Occipital lobe (tissue), 2 donors: Measurements from ENCODE around the gene TMEM82. TPM values are rescaled to one million over a fixed set of nuclear protein-coding genes. Genes with fewer than 3 reads are reported as not detected.

Experiments used
- DNase-seq: peaks from one replicate; lab custom pipeline; 2025; lab: John Stamatoyannopoulos, UW
- total RNA-seq: library from RNA; depleted of rRNA; stranded (reverse); fragments of >200 nt; gene quantifications from one replicate; pipeline ENCODE4 v1.2.3, GENCODE V29; 2014

The TMEM82 gene
- total RNA-seq, 1 donor from 2014 or later = not detected

DNA sequence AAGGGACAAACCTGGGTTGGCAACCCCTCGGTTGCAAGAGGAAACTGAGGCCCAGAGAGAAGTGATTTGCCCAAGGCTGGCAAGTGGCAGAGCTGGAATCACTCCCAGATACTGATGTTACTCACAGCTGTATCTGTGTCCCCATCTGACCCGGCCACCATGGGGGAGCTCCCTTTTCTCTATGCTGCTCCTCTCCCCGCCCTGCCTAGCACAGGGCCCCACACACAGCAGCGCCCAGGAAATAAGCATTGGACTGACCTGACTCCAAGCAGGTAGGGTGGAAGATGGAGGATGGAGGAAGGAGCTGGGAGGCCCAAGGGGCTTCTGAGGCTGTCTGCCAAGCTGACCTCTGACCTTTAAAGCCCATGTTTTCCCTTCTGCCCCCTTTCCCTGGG is 13.3 kb downstream of the TMEM82 start:
- DNase-seq = no peak

DNA sequence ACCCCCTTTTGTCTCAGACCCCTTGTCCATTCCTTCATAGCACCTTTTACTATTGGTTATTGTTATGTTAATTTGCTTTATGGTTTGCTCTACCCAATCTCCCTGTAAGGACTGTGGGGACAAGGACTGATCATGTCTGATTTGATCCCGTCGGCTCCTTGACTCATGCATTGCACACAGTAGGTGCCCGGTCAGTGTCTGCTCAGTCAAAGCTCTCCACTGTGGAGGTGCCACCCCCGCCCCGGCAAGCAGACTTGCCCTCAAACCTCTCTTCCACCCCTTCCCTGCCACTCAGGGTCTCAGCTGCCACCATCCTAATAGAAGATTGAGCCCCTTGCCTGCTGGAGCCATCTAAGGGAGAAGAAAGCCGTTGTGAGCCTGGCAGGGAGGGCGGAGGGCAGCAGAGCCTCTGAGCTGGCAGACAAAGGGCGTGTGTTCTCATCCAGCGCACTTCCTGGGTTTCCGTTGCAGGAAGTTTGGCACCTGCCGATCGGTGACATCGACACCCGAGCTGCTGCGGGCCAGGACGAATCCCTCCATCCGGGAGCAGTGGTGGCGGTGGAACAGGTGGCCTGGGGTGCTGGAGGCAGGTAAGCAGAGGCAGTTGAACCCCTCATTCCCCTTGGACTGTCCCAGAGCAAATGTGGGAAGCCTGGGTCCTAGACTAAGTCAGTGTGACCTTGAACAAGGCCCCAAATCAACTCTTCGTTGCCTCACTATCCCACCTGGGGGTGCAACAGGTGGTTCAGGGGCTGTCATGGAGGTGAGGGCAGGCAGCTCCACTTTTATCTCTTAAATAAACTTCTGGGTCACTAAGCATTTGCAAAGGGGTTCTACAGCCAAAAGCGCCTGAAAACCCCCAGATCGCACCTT is 14.1 kb downstream of the TMEM82 start:
- no peak for DNase-seq

DNA sequence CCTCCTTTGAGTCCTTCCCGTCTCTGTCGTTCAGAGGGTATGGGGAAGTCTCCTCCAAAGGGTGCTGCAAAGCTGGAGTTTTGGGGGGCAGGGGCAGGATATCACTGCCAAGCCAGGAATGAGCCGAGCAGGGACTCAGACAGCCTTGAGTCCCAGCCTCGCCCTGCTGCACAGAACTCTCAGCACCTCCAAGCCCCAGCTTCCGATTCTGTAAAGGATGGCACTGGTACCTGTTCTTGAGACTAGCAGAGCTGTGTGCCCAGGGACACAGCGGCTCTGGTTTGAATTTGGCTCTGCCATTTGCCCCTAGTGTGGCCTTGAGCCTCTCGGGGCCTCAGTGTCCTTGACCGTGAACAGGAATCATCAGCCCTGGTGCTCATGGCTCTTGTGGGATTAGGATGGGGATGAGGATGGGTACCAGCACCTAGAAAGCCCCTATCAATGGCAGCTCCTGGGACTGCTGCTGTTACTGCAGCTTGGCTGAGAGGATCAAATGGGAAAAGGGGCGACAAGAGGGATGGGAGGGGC is 14.8 kb downstream of the TMEM82 start:
- DNase-seq = no peak

DNA sequence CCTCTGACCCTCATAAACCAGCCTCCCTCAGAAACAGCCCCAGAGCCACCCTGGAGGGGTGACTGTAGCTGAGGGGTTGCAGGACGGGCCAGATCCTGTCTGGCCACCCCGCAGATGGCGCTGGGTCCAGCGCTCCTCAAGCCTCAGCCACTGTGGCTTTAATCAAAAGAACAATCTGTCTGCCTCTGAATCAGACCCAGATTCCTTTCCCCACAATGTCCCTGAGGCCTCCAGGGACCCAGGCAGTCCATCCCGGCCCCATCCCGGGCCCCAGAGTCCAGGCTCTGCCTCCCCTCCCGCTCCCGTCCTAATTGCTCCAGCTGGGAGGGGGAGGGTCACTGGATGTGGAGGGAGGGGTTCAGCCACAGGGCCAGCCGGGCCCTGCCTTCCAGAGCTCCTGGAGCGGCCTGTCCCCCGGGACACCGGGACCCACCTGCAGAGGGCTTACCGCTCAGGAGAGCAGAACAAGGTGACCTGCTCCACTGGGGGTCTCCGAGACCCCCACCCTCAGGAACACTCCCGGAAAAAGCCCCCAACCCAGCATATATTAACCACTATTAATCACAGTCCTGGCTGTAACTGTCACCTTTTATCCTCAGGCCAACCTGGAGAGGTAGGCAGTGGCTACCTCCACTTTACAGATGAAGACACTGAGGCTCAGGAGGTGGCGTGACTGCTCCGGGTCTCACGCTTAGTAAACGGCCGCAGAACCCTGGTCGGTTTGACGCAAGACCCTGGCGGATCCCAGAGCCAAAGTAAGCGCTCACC is 15.5 kb downstream of the TMEM82 start:
- no peak for DNase-seq

DNA sequence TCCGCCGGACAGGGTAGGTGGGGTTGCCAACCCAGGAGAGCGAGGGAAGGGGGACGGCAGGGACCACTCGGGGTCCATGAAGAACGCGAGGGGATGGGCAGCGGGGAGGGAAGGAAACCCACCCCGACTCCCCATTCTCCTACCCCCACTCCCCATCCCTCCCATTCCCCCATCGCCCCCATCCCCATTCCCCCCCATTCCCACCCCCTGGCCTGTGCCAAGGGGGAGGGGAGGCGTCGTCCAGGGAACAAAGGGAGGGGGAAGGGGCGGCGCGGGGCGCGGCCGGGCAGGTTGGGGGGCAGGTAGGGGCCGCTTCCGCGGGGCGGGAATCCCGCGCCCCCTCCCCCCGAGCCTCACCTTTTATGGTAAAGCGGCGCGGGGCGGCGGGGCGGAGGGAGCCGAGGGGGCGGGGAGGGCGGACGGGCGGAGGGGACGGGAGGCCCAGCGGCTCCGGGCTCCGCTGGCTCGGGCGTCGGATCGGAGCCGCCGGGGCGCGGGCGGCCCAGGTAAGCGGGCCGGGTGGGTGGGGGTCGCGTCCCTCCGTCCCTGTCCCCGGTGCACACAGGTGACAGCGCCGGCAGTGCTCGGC is 16.1 kb downstream of the TMEM82 start, which contains the start of gene FBLIM1:
Gene FBLIM1, plus strand, starts transcription at position 453 of the 589 bp plus-strand sequence. CDS start 6,189 bp downstream, outside the sequence.
- no peak for DNase-seq

DNA sequence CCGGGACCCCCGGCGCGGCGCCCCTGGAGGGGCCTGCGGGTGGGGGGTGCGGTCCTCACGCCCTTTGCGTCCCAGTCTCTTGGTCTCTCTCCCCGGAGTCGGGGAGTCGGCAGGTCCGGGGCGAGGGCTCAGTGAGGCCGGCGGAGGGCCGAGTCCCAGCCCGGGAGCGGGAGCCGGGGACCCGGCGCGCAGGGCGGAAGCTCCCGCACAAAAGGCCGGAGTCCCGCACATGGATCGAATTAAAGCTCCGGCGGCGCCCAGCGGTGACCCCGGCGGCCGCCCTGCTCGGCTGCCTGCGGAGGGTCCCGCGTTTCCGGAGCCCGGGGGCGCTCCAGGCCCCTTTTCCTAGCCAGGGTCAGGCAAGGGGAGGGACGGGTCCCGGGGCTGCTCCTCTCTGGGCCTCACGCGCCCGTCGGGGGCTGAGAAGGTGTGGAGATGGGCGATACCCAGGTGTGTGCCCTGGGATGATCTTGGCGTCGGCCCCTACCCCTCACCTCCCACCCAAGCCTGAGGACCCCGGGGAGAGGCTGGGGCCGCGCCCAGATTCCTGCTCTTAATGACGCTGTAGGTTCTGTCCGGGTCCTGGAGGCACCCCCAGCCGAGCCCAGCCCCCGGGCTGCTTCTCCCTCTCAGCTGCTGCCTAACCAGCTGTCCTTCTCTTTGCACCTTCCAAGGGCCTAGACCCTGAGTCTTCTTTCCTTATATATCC is 16.8 kb downstream of the TMEM82 start:
- DNase-seq = no peak

DNA sequence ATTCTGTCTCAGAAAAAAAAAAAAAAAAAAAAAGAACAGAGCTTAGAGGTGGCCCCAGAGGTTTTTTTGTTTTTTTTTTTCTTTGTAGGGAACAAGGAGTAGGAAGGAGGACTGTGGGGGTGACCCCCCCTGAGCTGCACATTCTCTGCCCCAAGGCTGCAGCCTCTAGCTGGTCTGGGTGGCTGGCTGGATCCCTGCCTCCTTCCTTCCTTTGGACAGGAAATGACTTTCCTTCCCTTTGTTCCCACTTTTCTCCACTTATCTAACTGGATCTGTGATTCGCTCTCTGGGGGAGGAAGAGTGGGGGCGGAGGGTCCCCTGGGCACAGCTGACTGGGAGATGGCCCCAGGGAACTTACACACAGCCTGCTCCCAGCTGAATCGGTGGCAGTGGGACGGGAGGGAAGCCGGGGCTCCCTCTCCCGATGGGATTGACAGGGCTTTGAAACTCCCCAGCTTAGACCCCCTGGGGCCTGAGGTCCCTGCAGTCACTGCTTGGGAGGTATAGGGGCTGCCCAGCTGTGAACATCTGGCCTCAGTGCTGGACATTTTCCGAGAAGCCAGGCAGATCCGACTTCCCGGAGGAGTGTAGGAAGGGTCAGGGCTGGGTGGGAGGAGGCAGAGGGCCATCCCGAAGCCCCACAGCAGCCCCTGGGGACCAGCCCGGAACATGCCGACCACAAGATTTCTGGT is 18.4 kb downstream of the TMEM82 start:
- no peak for DNase-seq

DNA sequence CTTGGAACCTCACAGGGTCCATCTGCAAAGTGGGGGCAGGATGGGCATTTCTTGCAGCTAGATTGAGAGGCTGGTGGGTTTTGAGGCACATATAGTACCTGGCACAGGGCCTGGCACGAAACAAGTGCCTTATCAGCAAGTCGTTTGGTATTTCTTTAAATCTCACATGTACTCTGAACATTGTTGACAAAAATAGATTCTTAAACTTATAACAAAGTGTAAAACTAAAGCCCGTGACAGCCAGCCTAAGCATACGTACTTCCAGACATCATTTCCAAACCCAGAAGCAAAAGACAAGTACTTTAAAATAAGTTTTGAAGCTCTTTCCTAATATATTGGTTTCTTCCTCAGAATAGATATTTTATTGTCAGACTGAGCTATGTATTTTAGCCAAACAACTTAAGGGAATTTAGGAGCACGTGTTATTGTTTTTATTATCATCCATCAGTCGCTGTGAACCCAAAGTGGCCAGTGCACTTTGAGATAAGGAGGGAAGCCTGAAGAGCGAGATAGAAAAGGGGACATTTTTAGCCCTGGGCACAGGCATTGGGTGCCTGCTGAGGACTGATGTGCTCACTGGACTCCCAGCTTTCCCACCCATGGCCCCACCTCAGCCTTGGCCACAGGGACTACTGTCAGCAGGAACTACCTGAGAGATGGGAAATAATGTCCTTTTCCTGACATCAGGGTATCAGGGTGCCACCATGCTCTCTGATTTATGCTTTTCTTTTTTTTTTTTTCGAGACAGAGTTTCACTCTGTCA is 19.2 kb downstream of the TMEM82 start:
- no peak for DNase-seq

DNA sequence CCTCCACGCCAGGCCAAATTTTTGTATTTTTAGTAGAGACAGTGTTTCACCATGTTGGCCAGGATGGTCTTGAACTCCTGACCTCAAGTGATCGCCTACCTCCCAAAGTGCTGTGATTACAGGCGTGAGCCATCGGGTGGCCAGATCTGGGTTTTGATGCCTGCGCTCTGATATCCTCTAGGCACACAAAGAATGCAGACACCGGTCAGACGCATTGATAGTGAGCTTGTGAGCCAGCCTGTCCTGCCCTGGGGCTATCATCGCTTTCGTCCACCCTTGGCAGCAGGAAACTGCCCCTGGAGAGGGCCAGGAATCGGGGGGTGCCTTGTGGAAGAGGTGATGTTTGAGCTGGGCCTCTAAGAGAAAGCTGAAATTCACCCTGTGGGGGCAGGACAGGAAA is 20.2 kb downstream of the TMEM82 start:
- DNase-seq = no peak

DNA sequence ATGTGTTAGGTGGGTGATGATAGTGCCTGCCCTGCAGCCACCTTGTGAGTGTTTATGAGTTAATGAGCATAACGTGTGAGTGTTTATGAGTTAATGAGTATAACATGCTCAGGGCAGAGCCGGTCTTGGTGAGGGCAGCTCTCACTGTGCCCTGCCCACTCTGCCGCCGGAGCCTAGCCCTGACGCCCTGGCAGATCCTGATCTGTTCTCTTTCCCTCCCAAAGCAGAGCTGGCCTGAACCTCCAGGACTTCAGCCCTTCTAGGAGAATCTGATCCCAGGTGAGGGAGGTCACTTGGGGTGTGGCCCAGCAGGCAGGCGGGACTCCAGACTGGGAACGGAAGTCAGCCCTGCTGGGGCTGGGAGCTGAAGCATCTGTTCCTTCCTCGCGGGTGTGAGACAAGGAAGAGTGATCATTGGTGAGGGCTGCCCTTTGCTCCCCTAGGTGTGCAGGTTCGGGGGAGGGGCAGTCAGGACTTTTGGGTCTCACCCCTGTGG is 22.0 kb downstream of the TMEM82 start:
- DNase-seq = no peak

DNA sequence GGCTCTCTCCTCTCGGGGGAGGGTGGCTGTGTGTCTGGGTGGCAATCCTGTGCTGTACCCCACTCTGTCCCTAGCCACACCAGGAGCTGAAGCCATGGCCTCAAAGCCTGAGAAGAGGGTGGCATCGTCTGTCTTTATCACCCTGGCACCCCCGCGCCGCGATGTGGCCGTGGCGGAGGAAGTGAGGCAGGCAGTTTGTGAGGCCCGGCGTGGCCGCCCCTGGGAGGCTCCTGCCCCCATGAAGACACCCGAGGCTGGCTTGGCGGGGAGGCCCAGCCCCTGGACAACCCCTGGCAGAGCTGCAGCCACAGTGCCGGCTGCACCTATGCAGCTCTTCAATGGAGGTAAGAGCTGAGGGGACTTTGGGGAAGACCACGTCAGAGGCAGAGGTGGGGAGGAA is 22.6 kb downstream of the TMEM82 start:
- DNase-seq = no peak

DNA sequence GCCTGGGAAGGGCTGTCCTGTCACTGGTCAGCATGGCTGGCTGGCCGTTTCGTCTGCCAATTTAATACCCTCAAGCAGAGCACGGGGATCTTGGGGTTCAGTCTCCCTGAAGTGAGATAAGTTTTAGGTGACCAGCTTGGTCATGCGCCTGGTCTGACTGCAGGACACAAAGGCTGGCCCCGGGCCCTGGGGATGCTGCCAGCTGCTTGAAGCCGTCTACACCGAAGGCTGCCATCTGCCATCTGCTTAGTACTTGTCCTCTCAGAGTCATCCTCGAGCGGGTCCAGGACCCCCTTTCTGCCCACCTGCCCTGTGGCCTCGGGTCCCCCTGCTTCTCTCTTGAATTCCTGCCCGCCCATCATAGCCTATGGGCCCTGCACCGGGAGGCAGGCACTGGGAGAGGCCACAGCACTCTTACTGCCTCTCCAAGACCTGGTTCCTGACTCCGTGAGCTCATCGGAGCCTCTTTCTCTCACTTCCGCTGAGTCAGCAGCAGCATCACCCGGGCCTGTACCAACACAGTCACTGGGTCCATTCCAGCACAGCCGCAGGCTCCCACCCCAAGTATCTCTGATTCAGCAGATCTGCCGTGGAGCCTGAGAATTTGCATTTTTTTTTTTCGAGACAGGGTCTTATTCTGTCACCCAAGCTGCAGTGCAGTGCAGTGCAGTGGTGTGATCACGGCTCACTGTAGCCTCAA is 23.3 kb downstream of the TMEM82 start:
- DNase-seq = no peak

DNA sequence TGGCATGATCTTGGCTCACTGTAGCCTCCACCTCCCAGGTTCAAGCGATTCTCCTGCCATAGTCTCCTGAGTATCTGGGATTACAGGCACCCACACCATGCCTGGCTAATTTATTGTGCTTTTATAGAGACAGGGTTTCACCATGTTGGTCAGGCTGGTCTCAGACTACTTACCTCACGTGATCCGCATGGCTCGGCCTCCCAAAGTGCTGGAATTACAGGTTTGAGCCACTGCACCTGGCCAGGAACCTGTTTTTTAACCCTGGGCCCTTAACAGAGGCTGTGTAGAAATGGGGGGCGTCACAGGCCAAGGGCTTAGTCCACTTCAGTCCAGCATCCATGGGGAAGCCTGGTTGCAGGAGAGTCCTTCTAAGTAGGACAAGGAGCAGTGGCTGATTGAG is 25.6 kb downstream of the TMEM82 start:
- DNase-seq = no peak

DNA sequence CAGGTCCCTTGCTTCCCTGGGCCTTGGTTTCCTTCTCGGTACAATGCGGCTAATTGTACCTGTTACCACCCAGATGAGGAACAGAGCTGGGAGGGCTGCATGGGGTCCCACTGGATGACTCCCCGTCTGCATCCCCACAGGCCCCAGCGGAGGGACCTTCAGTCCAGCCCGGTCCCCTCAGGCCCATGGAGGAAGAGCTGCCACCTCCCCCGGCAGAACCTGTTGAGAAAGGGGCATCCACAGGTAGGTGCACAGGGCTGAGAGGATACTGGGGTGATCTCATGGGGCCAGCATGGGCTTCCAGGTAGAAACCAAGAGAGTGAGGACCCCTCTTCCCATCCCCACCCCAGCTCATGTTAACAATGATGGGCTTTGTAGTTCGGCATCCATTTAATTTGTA is 26.1 kb downstream of the TMEM82 start:
- no peak for DNase-seq

DNA sequence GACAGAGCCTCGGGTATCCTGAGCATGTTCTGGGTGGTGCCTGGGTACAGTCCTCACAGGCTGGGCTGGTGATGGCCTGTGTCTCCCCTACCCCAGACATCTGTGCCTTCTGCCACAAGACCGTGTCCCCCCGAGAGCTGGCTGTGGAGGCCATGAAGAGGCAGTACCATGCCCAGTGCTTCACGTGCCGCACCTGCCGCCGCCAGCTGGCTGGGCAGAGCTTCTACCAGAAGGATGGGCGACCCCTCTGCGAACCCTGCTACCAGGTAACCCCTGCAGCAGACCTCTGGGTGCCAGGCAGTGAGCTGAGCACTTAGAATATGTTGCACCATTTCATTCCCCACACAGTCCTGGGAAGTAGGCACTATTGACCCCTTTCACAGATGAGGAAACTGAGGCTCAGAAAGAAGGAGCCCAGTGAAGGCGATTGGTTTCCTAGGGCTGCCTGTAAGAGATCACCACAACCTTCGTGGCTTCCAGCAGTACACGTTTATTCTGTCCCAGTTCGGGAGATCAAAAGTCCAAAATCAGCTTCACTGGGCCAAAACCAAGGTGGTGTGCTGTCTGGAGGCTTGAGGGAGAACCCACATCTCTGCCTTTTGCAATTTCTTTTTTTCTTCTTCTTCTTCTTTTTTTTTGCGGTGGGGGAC is 28.1 kb downstream of the TMEM82 start:
- DNase-seq = no peak

DNA sequence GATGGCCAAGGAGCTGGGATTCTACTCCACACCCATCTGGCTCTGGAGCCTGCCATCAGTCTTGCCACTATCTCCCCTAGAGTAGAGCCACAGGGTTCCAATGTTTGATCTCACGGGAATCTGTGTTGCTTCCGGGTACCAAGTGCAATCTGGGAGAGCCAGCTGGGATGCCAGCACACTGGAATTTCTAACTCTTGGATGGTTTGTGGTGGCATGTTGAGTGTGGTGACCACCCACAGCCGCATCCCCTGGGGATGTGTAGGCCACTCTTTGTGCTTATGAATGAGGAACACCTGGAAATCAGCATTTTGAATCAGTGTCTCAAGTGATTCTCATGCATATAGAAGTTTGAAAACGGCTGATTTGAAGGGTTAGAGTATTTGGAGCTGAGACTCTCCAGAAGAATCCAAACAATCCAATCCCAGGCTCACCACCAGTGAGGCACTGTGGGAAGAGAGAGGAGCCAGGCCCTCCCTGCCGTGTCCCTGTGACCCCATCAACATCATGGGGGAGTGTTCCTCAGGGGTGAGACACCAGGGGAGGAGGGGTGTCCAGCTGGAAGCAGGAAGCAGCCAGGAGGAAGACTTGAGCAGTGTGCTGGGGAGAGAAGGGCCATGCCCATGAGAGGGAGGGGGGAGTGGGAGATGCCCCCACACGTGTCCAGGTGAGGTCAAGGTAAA is 29.7 kb downstream of the TMEM82 start:
- DNase-seq = no peak

DNA sequence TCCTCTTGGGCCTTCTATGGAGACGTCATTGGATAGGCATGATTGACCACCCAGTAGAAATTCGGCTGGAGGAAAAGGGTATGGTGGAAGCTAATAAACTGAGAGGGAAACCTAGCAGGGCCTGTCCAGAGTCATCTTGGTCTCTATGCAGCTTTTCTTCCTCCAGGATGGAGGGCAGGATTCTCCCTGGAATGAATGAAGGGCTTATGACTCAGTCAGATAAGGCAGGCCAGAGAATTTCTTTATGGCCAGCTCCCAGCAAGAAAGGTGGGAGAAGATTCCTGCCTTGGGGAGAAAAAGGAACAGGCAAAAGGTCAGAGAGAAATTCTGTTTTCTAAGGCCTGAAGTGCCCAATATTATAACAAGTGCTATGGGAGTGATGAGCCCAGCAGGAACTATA is 33.4 kb downstream of the TMEM82 start:
- no peak for DNase-seq
